Prostate gland (tissue), 2 donors: Measurements from ENCODE around the gene PEX7. TPM values are rescaled to one million over a fixed set of nuclear protein-coding genes. Genes with fewer than 3 reads are reported as not detected.
A peak's percentile ranks its signal among the peaks of the same experiment; 100 is the strongest.

Source experiments
- DNase-seq: peaks from one replicate; pipeline ENCODE4 v3.0.0-alpha.2; 2019; ENCODE audit warnings: low spot score
- H3K27ac ChIP-seq, 2 donors: fragments of 200-600 bp; sonication (generic); 2 replicates each; pipeline ENCODE4 v1.5.1; 2017 to 2019
- H3K27me3 ChIP-seq: fragments of 200-600 bp; sonication (generic); replicated peaks from 2 replicates; pipeline ENCODE4 v1.5.1; 2019; ENCODE audit not compliant: insufficient read depth
- H3K36me3 ChIP-seq, 2 donors: fragments of 200-600 bp; sonication (generic); 1 replicate in 1 of 2; 2 replicates in 1 of 2; pipeline versions ENCODE4 v1.5.1 to v1.8.1; 2017 to 2019
- H3K4me1 ChIP-seq: fragments of 200-600 bp; sonication (generic); replicated peaks from 2 replicates; pipeline ENCODE4 v1.5.1; 2019
- H3K4me3 ChIP-seq, 2 donors: fragments of 200-600 bp; sonication (generic); 2 replicates each; pipeline ENCODE4 v1.5.1; 2017 to 2019
- H3K9me3 ChIP-seq: fragments of 200-600 bp; sonication (generic); 2 replicates; pipeline ENCODE4 v1.5.1; 2017
- CTCF ChIP-seq, 4 experiments: fragments of 200-600 bp in 2 of 4; fragments of 450-650 bp in 2 of 4; sonication (generic) in 2 of 4; IDR thresholded peaks; 1 replicate in 3 of 4; 2 replicates in 1 of 4; pipeline ENCODE4 v1.5.1; 2016 to 2019; ENCODE audit warnings: antibody characterized with exemption in 4 of 4, mild to moderate bottlenecking in 2 of 4, moderate library complexity in 2 of 4
- POLR2A ChIP-seq: fragments of 450-650 bp; IDR thresholded peaks from one replicate; pipeline ENCODE4 v1.6.1; 2016; ENCODE audit warnings: antibody characterized with exemption, mild to moderate bottlenecking
- POLR2AphosphoS5 ChIP-seq: sonication (generic); formaldehyde crosslinking; IDR thresholded peaks from one replicate; pipeline ENCODE4 v1.6.1; 2017; ENCODE audit warnings: antibody characterized with exemption
- WGBS: methylation state at CpG from one replicate; pipeline ENCODE4 v1.1.5; 2018; 5-methylcytosine and 5-hydroxymethylcytosine counted together
- intact Hi-C: fragments of 100-400 bp; cut with DNase I; formaldehyde crosslinking; loops from one replicate; pipeline ENCODE4 v1.14.2; 2022
- total RNA-seq, 2 donors: library from RNA; depleted of rRNA; stranded (reverse); fragments of >200 nt; gene quantifications; one replicate each; pipeline ENCODE4 v1.1.0, GENCODE V29; 2016

Gene PEX7
- total RNA-seq, 2 donors from 2014 or later = 15.4 to 27.6 TPM

- no peak overlapping the region for H3K27ac ChIP-seq
- no peak for TF ChIP-seq CTCF (IDR thresholded peaks at IDR 0.05)
- TF ChIP-seq POLR2AphosphoS5 = no peak
- no peak for TF ChIP-seq POLR2A
- 59% methylated on average over 2 of the region's 2 CpGs for WGBS
- intact Hi-C loops = loop anchor here (10.0 kb wide), 1 partner anchor 194 kb away; no protein-coding TSS in a partner anchor
- H3K4me3 ChIP-seq = no peak overlapping the region
- H3K36me3 ChIP-seq = no peaks in the 10 kb centered on the region
- no peaks in the 10 kb centered on the region for H3K9me3 ChIP-seq
- H3K4me1 ChIP-seq = no peaks in the 10 kb centered on the region
- H3K27me3 ChIP-seq = no peaks in the 10 kb centered on the region
- no peak for DNase-seq
Measured at GRCh38 chr6:136820561-136820960, 1.8 kb upstream of the PEX7 start.

DNA sequence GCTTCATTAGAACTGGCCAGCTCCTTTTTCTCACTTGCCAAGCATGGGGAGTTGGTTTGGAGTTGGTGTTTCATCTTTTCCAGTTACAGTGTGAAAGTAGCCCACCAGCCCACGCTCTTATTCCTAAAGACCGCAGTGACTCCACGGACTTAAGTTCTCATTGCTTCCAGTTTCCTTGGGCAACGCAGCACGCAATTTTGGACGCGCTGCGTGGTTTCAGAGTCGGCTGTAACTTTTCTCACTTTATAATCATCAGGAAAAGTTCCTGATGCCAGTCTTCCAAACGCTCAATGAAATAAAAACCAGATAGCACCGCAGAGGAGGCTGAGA is 381 bp upstream of the PEX7 start:
- peak; percentile 7 for DNase-seq
- H3K4me1 ChIP-seq = no peaks in the 10 kb centered on the region
- H3K27me3 ChIP-seq = no peaks in the 10 kb centered on the region
- TF ChIP-seq POLR2A (no peak), CTCF (IDR thresholded peaks at IDR 0.05) (no peak), POLR2AphosphoS5 (no peak)
- WGBS = under 1% methylated on average over 11 of the region's 11 CpGs
- no peaks in the 10 kb centered on the region for H3K9me3 ChIP-seq
- intact Hi-C loops = loop anchor here (10.0 kb wide), 1 partner anchor 193 kb away; no protein-coding TSS in a partner anchor
- no peaks in the 10 kb centered on the region for H3K36me3 ChIP-seq
- H3K27ac ChIP-seq = peak overlapping the region; percentile 88 to 91
- H3K4me3 ChIP-seq = peak overlapping the region; percentile 74 to 88

GRCh38 chr6:136823128-136823660 is 802 bp downstream of the PEX7 start:
- intact Hi-C loops = loop anchor here (10.0 kb wide), 1 partner anchor 192 kb away; no protein-coding TSS in a partner anchor

DNA sequence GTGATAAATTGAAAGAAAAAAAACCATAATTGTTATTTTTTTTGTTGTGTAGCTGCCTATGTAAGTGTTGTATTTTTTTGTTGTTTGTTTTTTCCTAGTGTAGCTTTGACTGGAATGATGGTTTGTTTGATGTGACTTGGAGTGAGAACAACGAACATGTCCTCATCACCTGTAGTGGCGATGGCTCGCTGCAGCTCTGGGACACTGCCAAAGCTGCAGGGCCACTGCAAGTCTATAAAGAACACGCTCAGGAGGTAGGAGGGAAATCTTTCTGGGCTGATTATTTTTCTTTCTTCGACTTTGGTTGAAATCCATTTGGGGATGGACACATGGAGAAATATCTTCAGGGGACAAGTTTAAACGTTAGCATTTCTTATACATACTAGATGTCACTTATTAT is 3.8 kb downstream of the PEX7 start:
- Histone ChIP-seq H3K27me3 (no peaks in the 10 kb centered on the region), H3K9me3 (no peaks in the 10 kb centered on the region), H3K36me3 (no peaks in the 10 kb centered on the region), H3K4me1 (no peaks in the 10 kb centered on the region), H3K4me3 (no peak overlapping the region), H3K27ac (no peak overlapping the region)
- 67% methylated on average over 6 of the region's 6 CpGs for WGBS
- no peak for TF ChIP-seq CTCF (IDR thresholded peaks at IDR 0.05)
- TF ChIP-seq POLR2A = no peak
- no peak for DNase-seq
- intact Hi-C loops = loop anchor here (10.0 kb wide), 1 partner anchor 189 kb away; no protein-coding TSS in a partner anchor

More at GRCh38 chr6:136823128-136823660, 802 bp downstream of the PEX7 start:
- 48% methylated on average over 30 of the region's 31 CpGs for WGBS
- Histone ChIP-seq H3K36me3 (no peaks in the 10 kb centered on the region), H3K9me3 (no peaks in the 10 kb centered on the region), H3K27ac (peak overlapping the region; percentile 88 to 91), H3K27me3 (no peaks in the 10 kb centered on the region), H3K4me1 (no peaks in the 10 kb centered on the region), H3K4me3 (peak overlapping the region; percentile 74 to 88)
- TF ChIP-seq POLR2A = no peak
- no peak for TF ChIP-seq POLR2AphosphoS5
- TF ChIP-seq CTCF (IDR thresholded peaks at IDR 0.05) = no peak
- DNase-seq = no peak

DNA sequence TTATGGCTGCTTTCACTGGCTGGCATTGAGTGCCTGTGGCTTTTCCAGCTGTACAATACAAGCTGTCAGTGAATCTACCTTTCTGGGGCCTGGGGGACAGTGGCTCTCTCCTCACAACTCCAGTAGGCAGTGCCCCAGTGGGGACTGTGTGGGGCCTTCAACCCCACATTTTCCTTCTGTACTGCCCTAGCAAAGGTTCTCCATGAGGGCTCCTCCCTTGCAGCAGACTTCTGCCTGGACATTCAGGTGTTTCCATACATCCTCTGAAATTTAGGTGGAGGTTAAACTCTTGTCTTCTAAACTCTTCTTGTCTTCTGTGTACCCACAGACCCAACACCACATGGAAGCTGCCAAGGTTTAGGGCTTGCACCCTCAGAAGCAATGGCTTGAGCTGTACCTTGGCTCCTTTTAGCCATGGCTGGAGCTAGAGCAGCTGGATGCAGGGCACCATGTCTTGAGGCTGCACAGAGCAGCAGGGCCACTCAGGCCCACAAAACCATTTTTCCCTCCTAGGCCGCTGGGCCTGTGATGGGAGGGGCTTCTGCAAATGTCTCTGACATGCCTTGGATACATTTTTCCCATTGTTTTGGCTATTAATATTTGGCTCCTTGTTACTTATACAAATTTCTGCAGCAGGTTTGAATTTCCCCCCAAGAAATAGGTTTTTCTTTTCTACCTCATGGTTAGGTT is 9.6 kb downstream of the PEX7 start:
- Histone ChIP-seq H3K27me3 (no peaks in the 10 kb centered on the region), H3K4me3 (no peak overlapping the region), H3K9me3 (no peaks in the 10 kb centered on the region), H3K27ac (no peak overlapping the region), H3K36me3 (no peaks in the 10 kb centered on the region), H3K4me1 (no peaks in the 10 kb centered on the region)
- WGBS = 100% methylated on average over 1 of the region's 1 CpG
- DNase-seq = no peak
- TF ChIP-seq POLR2AphosphoS5 (no peak), POLR2A (no peak), CTCF (IDR thresholded peaks at IDR 0.05) (no peak)
- intact Hi-C loops = no loop called here
